ENCODE data around the gene KSR2.

KSR2 gene

DNA sequence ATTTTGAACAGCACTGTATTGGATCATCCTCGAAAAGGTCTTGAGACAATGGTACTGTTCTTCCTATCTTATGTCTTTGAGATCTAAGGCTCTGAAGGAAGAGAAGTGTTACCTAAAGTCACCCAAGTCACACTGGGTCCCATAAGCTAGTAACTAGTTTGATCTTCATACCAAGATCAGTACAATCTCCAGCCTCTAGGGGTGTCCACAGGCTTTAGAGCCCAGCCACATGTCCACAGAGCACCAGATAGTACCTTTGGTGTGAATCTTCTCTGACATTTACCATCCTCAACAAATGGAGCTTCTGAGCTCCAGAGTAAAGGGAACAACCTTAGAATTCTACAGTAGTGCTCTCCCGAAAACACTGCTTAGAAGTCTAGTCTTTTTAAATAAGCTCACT is 78.7 kb downstream of the KSR2 start:
- TF ChIP-seq GATA3 (IDR thresholded peaks at IDR 0.05; ENCODE audit: low read depth, low read length) (no peak), GATA2 (IDR thresholded peaks at IDR 0.05; ENCODE audit: low read depth, low read length) (no peak)

GRCh38 chr12:117889098-117889497 is 79.7 kb downstream of the KSR2 start:
- TF ChIP-seq GATA3 (IDR thresholded peaks at IDR 0.05; ENCODE audit: low read depth, low read length) = no peak
- no peak for TF ChIP-seq GATA2 (IDR thresholded peaks at IDR 0.05; ENCODE audit: low read depth, low read length)

DNA sequence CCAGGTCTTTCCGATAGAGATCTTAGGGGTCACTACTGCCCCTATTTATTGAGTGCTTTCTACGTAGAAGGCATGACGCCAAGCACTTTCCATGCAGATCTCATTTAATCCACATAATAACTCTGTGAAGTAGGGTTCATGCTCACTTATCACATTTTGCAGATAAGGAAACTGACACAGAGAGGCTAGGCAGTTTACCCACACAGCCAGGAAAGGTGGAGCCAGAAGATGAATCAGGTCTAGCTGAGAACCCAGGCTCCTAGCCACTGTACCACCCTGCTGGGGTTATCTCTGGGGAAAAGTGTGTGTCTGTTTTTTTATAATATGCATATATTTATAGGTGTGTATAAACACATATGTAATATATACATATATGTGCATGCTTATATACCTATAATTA is 83.6 kb downstream of the KSR2 start:
- TF ChIP-seq GATA3 (IDR thresholded peaks at IDR 0.05; ENCODE audit: low read depth, low read length) = no peak
- no peak for TF ChIP-seq GATA2 (IDR thresholded peaks at IDR 0.05; ENCODE audit: low read depth, low read length)

DNA sequence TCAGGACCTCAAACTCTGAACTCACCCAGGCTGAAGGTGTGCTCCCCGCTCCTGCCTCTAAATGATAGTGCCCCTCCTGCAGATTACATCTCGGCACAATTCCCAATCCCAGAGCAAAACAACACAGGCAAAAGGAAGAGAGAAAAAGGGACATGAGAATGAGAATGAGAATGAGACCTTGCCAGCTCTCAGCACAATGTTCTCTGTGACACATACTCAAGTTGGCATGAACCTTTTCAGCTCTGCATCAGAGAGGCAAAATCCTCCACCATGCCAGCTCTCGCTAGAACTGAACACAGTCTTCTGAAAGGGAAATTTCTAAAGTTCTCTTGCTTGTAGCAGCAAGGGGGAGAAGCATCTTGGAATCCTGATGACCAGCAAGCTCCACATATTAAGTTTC is 84.6 kb downstream of the KSR2 start:
- TF ChIP-seq GATA3 (IDR thresholded peaks at IDR 0.05; ENCODE audit: low read depth, low read length) (no peak), GATA2 (IDR thresholded peaks at IDR 0.05; ENCODE audit: low read depth, low read length) (no peak)

DNA sequence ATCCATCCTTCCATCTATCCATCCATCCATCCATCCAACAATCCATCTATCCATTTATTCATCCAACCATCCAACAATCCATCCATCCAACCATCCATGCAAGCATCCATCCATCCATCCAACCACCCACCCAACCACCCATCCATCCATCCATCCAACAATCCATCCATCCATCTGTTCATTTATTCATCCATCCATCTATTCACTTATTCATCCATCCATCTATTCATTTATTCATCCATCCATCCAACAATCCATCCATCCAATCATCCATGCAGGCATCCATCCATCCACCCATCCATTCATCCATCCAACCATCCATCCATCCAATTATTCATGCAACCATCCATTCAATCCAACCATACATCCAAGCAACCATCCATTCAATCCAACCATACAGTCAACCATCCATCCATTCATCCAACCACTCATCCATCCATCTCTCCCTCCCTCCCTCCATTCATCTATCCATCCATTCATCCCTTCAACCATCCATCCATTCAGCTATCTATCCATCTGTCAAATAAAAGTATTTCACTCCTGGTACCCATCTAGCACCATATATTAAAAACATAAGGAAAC is 86.1 kb downstream of the KSR2 start:
- TF ChIP-seq GATA3 (IDR thresholded peaks at IDR 0.05; ENCODE audit: low read depth, low read length) = no peak
- TF ChIP-seq GATA2 (IDR thresholded peaks at IDR 0.05; ENCODE audit: low read depth, low read length) = no peak

GRCh38 chr12:117882181-117882580 is 86.6 kb downstream of the KSR2 start:
- no peak for TF ChIP-seq GATA2 (IDR thresholded peaks at IDR 0.05; ENCODE audit: low read depth, low read length)
- no peak for TF ChIP-seq GATA3 (IDR thresholded peaks at IDR 0.05; ENCODE audit: low read depth, low read length)

GRCh38 chr12:117881517-117881916 is 87.3 kb downstream of the KSR2 start:
- no peak for TF ChIP-seq GATA3 (IDR thresholded peaks at IDR 0.05; ENCODE audit: low read depth, low read length)
- no peak for TF ChIP-seq GATA2 (IDR thresholded peaks at IDR 0.05; ENCODE audit: low read depth, low read length)

DNA sequence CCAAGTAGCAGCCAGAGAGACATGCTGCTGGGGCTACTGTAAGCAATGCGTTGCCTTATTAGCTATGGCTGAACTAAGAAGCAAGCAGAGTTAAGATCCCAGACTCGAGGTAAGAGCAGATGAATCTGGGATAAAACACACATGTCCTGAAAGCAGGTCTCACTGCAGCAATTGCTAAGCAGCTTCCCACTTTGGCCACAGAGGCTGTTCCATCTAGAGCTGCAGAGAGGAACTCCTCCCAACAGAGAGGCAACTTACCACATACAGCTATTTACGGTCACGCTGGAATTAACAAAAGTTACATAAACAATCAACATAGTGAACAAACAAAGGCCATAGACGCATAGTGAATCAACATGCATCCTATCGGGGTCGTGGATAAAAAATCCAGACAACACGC is 90.2 kb downstream of the KSR2 start:
- TF ChIP-seq GATA3 (IDR thresholded peaks at IDR 0.05; ENCODE audit: low read depth, low read length) = no peak
- TF ChIP-seq GATA2 (IDR thresholded peaks at IDR 0.05; ENCODE audit: low read depth, low read length) = no peak

- TF ChIP-seq GATA3 (IDR thresholded peaks at IDR 0.05; ENCODE audit: low read depth, low read length) (no peak), GATA2 (IDR thresholded peaks at IDR 0.05; ENCODE audit: low read depth, low read length) (no peak)
These were observed 92.4 kb downstream of the KSR2 start for GRCh38 chr12:117876436-117876816.

DNA sequence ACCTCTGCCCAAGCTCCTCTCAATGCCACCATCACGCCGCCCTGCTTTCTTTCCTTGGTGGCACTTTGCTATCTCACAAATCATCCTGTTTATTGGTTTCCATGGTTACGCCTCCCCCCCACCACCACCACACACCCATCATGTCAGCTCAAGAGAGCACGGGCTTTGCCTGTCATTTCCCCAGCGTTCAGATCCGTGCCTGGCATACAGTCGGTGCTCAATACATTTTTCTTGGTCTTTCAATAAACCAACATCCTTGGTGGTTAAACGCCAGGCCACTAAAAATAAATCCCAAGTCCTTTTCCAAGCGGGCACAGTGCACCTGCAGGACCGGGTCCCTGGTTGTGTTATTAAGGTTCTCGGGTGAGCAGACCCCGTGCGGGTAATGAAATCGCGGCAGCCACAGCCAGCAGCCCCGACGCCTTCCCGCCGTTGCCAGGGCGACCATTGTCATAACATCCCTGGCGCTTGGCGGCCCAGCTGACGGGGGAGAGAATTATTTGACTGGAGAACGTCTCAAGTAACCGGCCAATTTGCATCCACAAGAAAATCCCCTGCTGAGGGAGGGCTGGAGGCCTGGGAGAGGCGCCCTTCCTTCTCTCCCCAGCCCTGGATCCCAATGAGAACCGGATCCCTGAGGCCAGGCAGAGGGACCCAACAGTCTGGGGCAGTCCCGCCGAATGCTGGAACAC is 92.9 kb downstream of the KSR2 start:
- TF ChIP-seq GATA3 (IDR thresholded peaks at IDR 0.05; ENCODE audit: low read depth, low read length) (no peak), GATA2 (IDR thresholded peaks at IDR 0.05; ENCODE audit: low read depth, low read length) (no peak)

DNA sequence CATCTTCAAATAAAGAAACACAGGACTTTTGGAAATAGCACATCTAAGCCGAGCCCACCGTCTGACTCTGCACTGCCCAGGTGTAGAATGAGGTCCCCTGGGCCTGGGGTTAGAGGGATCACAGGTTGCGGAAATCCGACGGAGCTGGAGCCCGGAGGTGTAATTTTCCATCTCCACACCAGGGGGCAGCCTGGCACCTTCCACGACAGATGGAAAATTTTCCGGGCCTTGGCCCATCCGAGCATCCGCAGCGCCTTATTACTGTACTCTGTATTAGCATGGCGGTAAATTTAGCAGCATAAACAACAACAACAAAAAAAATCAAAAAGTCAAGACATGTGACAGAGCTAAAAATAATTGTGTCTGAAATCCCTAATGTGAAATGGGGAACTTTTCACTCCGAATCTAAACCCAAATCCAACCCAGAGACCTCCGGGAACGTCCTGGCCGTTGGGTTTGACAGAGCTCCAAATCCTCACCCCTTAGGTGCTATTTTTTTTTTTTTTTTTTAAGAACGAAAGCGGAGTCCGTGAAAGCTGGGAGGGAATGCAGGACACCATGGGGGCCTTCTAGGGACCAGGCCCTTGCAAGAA is 93.9 kb downstream of the KSR2 start:
- TF ChIP-seq GATA3 (IDR thresholded peaks at IDR 0.05; ENCODE audit: low read depth, low read length) = no peak
- no peak for TF ChIP-seq GATA2 (IDR thresholded peaks at IDR 0.05; ENCODE audit: low read depth, low read length)

GRCh38 chr12:117872546-117873169 is 96.1 kb downstream of the KSR2 start:
- no peak for TF ChIP-seq GATA3 (IDR thresholded peaks at IDR 0.05; ENCODE audit: low read depth, low read length)
- TF ChIP-seq GATA2 (IDR thresholded peaks at IDR 0.05; ENCODE audit: low read depth, low read length) = no peak

GRCh38 chr12:117869551-117869950 is 99.2 kb downstream of the KSR2 start:
- TF ChIP-seq GATA3 (IDR thresholded peaks at IDR 0.05; ENCODE audit: low read depth, low read length) = no peak

GRCh38 chr12:117867348-117867747 is 101.4 kb downstream of the KSR2 start:
- TF ChIP-seq GATA3 (IDR thresholded peaks at IDR 0.05; ENCODE audit: low read depth, low read length) = no peak
- TF ChIP-seq GATA2 (IDR thresholded peaks at IDR 0.05; ENCODE audit: low read depth, low read length) = no peak

DNA sequence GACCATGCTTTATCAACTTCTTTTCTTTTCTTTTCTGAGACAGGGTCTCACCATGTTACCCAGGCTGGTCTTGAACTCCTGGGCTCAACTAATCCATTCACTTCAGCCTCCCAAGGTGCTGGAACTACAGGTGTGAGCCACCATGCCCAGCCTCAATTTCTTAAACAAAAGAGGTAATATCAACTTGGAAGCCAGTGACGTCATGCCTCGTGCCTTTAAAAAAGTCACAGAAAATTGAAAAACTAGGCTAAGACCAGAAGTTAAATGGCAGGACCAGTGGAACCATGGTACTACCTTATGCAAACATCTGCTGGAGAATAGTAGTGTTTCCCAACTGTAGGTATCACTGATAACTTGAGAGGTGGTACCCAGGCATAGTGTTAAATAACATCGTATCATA is 103.3 kb downstream of the KSR2 start:
- TF ChIP-seq GATA3 (IDR thresholded peaks at IDR 0.05; ENCODE audit: low read depth, low read length) (no peak), GATA2 (IDR thresholded peaks at IDR 0.05; ENCODE audit: low read depth, low read length) (no peak)
